ENCODE results near the gene STPG2. TPM values are rescaled to one million over a fixed set of nuclear protein-coding genes. Genes with fewer than 3 reads are reported as not detected.
"Not testable (repeated sequence)": the region's sequence is repeated elsewhere in the genome, so short reads cannot be mapped to it uniquely, and the experiment has no call there.

Gene STPG2
- total RNA-seq, 2 donors from 2014 or later, result 0.77 to 1.1 TPM

GRCh38 chr4:97653701-97654100 lies 489.6 kb downstream of the STPG2 start:
- Histone ChIP-seq H3K4me3 (no peak overlapping the region), H3K36me3 (no peaks in the 10 kb centered on the region), H3K27ac (no peak overlapping the region), H3K27me3 (replicated peaks; ENCODE audit: insufficient read depth) (no peaks in the 10 kb centered on the region), H3K9me3 (no peaks in the 10 kb centered on the region), H3K4me1 (replicated peaks) (no peaks in the 10 kb centered on the region)
- TF ChIP-seq POLR2A (IDR thresholded peaks at IDR 0.05) (no peak), POLR2AphosphoS5 (IDR thresholded peaks at IDR 0.05) (no peak)
- TF ChIP-seq, protein P1, sequence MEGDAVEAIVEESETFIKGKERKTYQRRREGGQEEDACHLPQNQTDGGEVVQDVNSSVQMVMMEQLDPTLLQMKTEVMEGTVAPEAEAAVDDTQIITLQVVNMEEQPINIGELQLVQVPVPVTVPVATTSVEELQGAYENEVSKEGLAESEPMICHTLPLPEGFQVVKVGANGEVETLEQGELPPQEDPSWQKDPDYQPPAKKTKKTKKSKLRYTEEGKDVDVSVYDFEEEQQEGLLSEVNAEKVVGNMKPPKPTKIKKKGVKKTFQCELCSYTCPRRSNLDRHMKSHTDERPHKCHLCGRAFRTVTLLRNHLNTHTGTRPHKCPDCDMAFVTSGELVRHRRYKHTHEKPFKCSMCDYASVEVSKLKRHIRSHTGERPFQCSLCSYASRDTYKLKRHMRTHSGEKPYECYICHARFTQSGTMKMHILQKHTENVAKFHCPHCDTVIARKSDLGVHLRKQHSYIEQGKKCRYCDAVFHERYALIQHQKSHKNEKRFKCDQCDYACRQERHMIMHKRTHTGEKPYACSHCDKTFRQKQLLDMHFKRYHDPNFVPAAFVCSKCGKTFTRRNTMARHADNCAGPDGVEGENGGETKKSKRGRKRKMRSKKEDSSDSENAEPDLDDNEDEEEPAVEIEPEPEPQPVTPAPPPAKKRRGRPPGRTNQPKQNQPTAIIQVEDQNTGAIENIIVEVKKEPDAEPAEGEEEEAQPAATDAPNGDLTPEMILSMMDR (IDR thresholded peaks at IDR 0.05), result no peak
- no peak for DNase-seq (ENCODE audit: low spot score)
- WGBS, result 66% methylated on average over 2 of the region's 2 CpGs
- intact Hi-C loops (cut with DNase I), result no loop called here

- Histone ChIP-seq H3K36me3 (no peaks in the 10 kb centered on the region), H3K4me3 (no peak overlapping the region), H3K27me3 (replicated peaks; ENCODE audit: insufficient read depth) (no peaks in the 10 kb centered on the region), H3K9me3 (no peaks in the 10 kb centered on the region), H3K27ac (no peak overlapping the region), H3K4me1 (replicated peaks) (no peaks in the 10 kb centered on the region)
- TF ChIP-seq POLR2A (IDR thresholded peaks at IDR 0.05) (no peak), POLR2AphosphoS5 (IDR thresholded peaks at IDR 0.05) (no peak)
- TF ChIP-seq, protein P1 (IDR thresholded peaks at IDR 0.05), result no peak
- no peak for DNase-seq (ENCODE audit: low spot score)
- intact Hi-C loops (cut with DNase I), result no loop called here
These were observed 496.3 kb downstream of the STPG2 start for GRCh38 chr4:97646997-97647396.

DNA sequence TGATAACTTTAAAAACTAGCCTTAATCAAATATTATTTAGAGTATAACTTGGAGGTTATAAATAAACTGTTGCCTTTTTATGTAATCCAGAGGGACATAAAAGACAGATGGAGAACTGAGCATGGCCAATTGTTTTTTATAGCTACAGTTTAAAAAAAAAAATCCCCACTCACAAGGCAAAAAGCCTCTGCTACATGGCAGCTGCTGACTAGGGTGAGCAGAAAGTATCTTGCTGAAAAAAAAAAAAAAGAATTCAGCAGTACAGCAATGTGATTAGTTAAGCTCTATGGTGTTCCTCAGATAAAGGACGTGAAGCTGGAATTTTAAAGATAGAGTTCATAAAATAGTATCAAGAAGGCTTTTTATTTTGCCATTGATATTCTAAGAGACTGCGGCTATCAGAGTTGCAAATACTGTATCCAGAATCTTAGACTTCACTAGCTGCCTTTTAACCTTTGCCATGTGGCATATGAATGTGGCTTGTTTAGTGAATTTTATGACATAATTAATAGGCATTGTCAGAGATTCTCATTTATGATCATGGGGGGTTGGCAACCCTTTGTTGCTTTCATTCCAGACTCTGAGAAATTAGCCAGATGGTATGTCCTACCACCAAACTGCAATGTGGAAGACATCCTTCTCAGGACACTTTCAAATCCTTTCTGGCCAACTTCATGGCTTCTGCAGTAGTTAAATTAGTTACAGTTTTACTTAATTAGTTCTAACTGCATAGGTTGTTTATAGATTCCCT lies 498.0 kb downstream of the STPG2 start:
- no peak for TF ChIP-seq POLR2AphosphoS5 (IDR thresholded peaks at IDR 0.05)
- TF ChIP-seq POLR2A (IDR thresholded peaks at IDR 0.05), result no peak
- TF ChIP-seq, protein P1 (IDR thresholded peaks at IDR 0.05), result no peak
- intact Hi-C loops (cut with DNase I), result no loop called here
- no peaks in the 10 kb centered on the region for H3K36me3 ChIP-seq
- no peak overlapping the region for H3K4me3 ChIP-seq
- no peak for DNase-seq (ENCODE audit: low spot score)
- 47% methylated on average over 2 of the region's 2 CpGs for WGBS
- no peaks in the 10 kb centered on the region for H3K4me1 ChIP-seq (replicated peaks)
- H3K27me3 ChIP-seq (replicated peaks; ENCODE audit: insufficient read depth), result no peaks in the 10 kb centered on the region
- H3K27ac ChIP-seq, result no peak overlapping the region
- no peaks in the 10 kb centered on the region for H3K9me3 ChIP-seq

DNA sequence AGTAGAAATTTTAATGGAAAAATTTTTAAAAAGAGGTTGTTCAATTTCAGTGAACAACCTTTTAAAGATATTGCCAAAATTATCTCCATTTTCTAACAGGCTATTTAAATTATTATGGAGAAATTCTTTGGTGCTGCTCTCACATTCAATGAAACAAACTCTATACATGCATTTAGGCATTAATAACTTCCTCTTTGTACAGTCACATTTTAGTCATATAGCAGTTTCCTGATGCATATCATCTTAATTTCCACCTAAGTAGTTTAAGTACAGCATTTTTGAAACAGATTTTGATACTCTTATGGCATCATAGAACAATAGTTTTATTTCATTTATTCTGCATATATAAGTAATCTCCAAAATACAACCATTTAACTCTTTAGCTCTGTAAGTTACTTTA lies 500.1 kb downstream of the STPG2 start:
- TF ChIP-seq POLR2AphosphoS5 (IDR thresholded peaks at IDR 0.05), result no peak
- TF ChIP-seq POLR2A (IDR thresholded peaks at IDR 0.05), result no peak
- TF ChIP-seq, protein P1 (IDR thresholded peaks at IDR 0.05), result no peak
- H3K4me3 ChIP-seq, result no peak overlapping the region
- no peaks in the 10 kb centered on the region for H3K27me3 ChIP-seq (replicated peaks; ENCODE audit: insufficient read depth)
- no peaks in the 10 kb centered on the region for H3K4me1 ChIP-seq (replicated peaks)
- intact Hi-C loops (cut with DNase I), result no loop called here
- no peaks in the 10 kb centered on the region for H3K36me3 ChIP-seq
- no peak overlapping the region for H3K27ac ChIP-seq
- no peaks in the 10 kb centered on the region for H3K9me3 ChIP-seq
- DNase-seq (ENCODE audit: low spot score), result no peak

DNA sequence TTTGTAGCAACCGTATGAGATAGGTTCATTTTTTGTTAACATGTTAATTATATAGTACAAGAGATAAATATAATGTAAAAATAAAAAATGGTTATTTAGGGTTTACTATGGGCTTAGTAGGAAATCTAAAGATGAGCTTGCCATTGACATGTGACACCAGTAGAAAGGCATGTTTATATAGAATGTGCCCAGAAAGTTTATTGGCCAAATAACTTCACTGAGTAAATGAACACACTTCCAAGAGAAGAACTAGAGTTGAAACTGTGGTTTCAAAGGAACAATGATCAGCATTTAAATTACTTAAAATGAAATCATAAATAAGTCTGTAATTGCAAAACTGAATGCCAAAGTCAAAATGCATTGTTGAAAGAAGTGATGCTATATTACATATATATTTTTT lies 503.3 kb downstream of the STPG2 start:
- TF ChIP-seq, protein P1 (IDR thresholded peaks at IDR 0.05), result no peak
- peak; percentile 73 for TF ChIP-seq POLR2AphosphoS5 (IDR thresholded peaks at IDR 0.05)
- 73% methylated on average over 1 of the region's 1 CpG for WGBS

GRCh38 chr4:97633831-97634230 lies 509.4 kb downstream of the STPG2 start:
- H3K4me3 ChIP-seq; H3K4me1 ChIP-seq (replicated peaks); H3K9me3 ChIP-seq; DNase-seq (ENCODE audit: low spot score); H3K27ac ChIP-seq; H3K27me3 ChIP-seq (replicated peaks; ENCODE audit: insufficient read depth); H3K36me3 ChIP-seq; intact Hi-C loops (cut with DNase I): not testable (repeated sequence)
- WGBS, result 63% methylated on average over 8 of the region's 8 CpGs

More for the DNA sequence above, 503.3 kb downstream of the STPG2 start:
- Histone ChIP-seq H3K4me1 (replicated peaks) (no peaks in the 10 kb centered on the region), H3K27me3 (replicated peaks; ENCODE audit: insufficient read depth) (no peaks in the 10 kb centered on the region), H3K4me3 (no peak overlapping the region), H3K9me3 (no peaks in the 10 kb centered on the region), H3K36me3 (no peaks in the 10 kb centered on the region), H3K27ac (no peak overlapping the region)
- intact Hi-C loops (cut with DNase I), result no loop called here
- no peak for DNase-seq (ENCODE audit: low spot score)

All from prostate gland (tissue), 2 donors.